HepG2 (cell line): Measurements from ENCODE around the gene TMEM139. TPM values are rescaled to one million over a fixed set of nuclear protein-coding genes. Genes with fewer than 3 reads are reported as not detected.

ENCODE experiments used
- EEA1 ChIP-seq: sonication (generic); formaldehyde crosslinking; IDR thresholded peaks from 2 replicates; pipeline ENCODE4 v1.5.1; 2020; ENCODE audit warnings: mild to moderate bottlenecking, missing genetic modification reagents, borderline replicate concordance
- KAT8 ChIP-seq: IDR thresholded peaks from 2 replicates; pipeline ENCODE4 v1.6.1; 2016; ENCODE audit warnings: missing genetic modification reagents, missing compliant biosample characterization
- KDM5B ChIP-seq: sonication (generic); formaldehyde crosslinking; IDR thresholded peaks from 2 replicates; pipeline ENCODE4 v1.4.0; 2020; ENCODE audit warnings: missing genetic modification reagents, mild to moderate bottlenecking, borderline replicate concordance
- MATR3 ChIP-seq: sonication (generic); formaldehyde crosslinking; IDR thresholded peaks from 2 replicates; pipeline ENCODE4 v1.4.0; 2020; ENCODE audit warnings: missing genetic modification reagents
- MED13 ChIP-seq: sonication (generic); formaldehyde crosslinking; IDR thresholded peaks from 2 replicates; pipeline ENCODE4 v1.5.0; 2020; ENCODE audit warnings: missing genetic modification reagents
- NCOA2 ChIP-seq: sonication (generic); formaldehyde crosslinking; IDR thresholded peaks from 2 replicates; pipeline ENCODE4 v1.8.0; 2022; ENCODE audit warnings: inconsistent platforms
- PRMT3 ChIP-seq: sonication (generic); formaldehyde crosslinking; IDR thresholded peaks from 2 replicates; pipeline ENCODE4 v1.8.1; 2022; ENCODE audit warnings: low read depth, mild to moderate bottlenecking, moderate library complexity, missing genetic modification reagents, borderline replicate concordance
- SKI ChIP-seq: fragments of 450-650 bp; IDR thresholded peaks from one replicate; pipeline ENCODE4 v1.6.1; 2018; ENCODE audit warnings: mild to moderate bottlenecking; ENCODE audit not compliant: partially characterized antibody
- TOE1 ChIP-seq: sonication (generic); formaldehyde crosslinking; IDR thresholded peaks from 2 replicates; pipeline ENCODE4 v1.4.0; 2020; ENCODE audit warnings: mild to moderate bottlenecking, missing genetic modification reagents
- ZNF101 ChIP-seq: sonication (generic); formaldehyde crosslinking; IDR thresholded peaks from 2 replicates; pipeline ENCODE4 v1.4.0; 2020; ENCODE audit warnings: mild to moderate bottlenecking, low read depth, missing genetic modification reagents, borderline replicate concordance
- ZNF550 ChIP-seq: sonication (generic); formaldehyde crosslinking; IDR thresholded peaks from 2 replicates; pipeline ENCODE4 v1.4.0; 2020; ENCODE audit warnings: mild to moderate bottlenecking, missing genetic modification reagents, borderline replicate concordance
- ZNF605 ChIP-seq: sonication (generic); formaldehyde crosslinking; IDR thresholded peaks from 2 replicates; pipeline ENCODE4 v1.8.0; 2022; ENCODE audit warnings: mild to moderate bottlenecking, missing genetic modification reagents
- polyA plus RNA-seq, 8 experiments: library from polyadenylated mRNA; depleted of rRNA in 3 of 8; stranded (reverse) in 7 of 8; unstranded in 1 of 8; fragments of >200 nt; fragmentation: Illumina TruSeq in 4 of 8; extraction: Trizol in 4 of 8; gene quantifications; 2 replicates each; pipeline versions ENCODE4 v1.2.1 to v1.2.3, GENCODE V29; 2011 to 2016; ENCODE audit warnings: low read depth in 4 of 8, missing spikeins in 1 of 8, mixed read lengths in 1 of 8; ENCODE audit not compliant: insufficient read depth in 1 of 8
- total RNA-seq, 5 experiments: library from RNA; depleted of rRNA; stranded (reverse); fragments of >200 nt; fragmentation: Illumina TruSeq; extraction: Trizol; gene quantifications; 2 replicates each; pipeline ENCODE4 v1.2.3, GENCODE V29; 2016; ENCODE audit warnings: low read depth in 1 of 5
- TF ChIP-seq, protein P1 (sequence below): sonication (generic); formaldehyde crosslinking; IDR thresholded peaks from 2 replicates; pipeline ENCODE4 v1.4.0; 2020; ENCODE audit warnings: missing genetic modification reagents
- TF ChIP-seq, protein P2 (sequence below): sonication (generic); formaldehyde crosslinking; IDR thresholded peaks from 2 replicates; pipeline ENCODE4 v1.9.0; 2021; ENCODE audit warnings: missing genetic modification reagents, borderline replicate concordance
- TF ChIP-seq, protein P3 (sequence below): sonication (generic); formaldehyde crosslinking; IDR thresholded peaks from 2 replicates; pipeline ENCODE4 v1.9.0; 2022; ENCODE audit warnings: missing genetic modification reagents, mild to moderate bottlenecking, borderline replicate concordance
- TF ChIP-seq, protein P4 (sequence below): IDR thresholded peaks from 2 replicates; pipeline ENCODE4 v1.6.1; 2016; ENCODE audit warnings: low read depth, borderline replicate concordance
- TF ChIP-seq, protein P5 (sequence below): sonication (generic); formaldehyde crosslinking; IDR thresholded peaks from 2 replicates; pipeline ENCODE4 v1.5.0; 2020; ENCODE audit warnings: missing genetic modification reagents
- TF ChIP-seq, protein P6 (sequence below): sonication (generic); formaldehyde crosslinking; IDR thresholded peaks from 2 replicates; pipeline ENCODE4 v1.4.0; 2020; ENCODE audit warnings: missing genetic modification reagents

TMEM139 gene
- total and polyA plus RNA-seq, 2 of the 13 experiments (the other 11 are each of a cell fraction or from before 2014, with no cell fraction given): 7.9 to 14.0 TPM

DNA sequence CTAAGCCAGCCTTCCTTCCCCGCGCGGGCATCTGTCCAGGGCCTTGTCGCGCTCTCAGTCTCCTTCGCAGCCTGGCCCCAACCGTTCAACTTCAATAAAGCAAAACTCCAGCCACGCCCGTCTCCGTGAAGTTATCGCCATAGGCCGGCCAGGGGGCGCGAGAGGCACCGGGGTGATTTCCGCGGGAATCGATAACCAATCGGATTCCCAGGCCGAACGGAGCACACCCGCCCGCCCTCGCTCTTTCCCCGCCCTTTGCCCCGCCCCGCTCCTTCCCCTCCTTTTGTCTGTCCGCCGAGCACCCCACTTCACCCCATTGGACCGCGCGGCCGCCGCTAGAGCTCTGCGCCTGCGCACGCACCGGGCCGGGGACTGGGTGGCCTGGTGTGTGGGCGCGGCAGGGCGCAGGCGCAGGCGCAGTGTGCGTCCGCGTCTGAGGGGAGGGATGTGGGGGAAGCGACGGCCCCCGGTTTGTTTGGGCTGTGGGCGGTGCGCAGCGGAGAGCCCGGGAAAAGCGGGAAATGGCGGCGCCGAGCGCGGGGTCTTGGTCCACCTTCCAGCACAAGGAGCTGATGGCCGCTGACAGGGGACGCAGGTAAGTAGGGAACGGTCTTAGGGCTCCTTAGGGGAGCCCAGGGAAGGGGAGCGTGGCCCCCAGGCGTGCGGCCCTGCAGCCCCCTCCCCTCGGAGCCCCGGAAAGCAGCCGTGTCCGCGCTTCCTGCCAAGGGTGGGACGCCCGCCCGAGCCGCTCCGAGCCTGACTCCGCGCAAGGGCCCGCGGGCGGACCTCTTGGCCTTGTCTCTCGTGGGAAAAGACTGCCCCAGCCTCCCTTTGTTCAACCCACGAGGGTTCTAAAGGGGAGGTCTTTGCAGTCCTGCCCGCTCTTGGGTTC lies 3.4 kb downstream of the TMEM139 start, which contains the start of gene CASP2 (continued):
- TF ChIP-seq, protein P1, sequence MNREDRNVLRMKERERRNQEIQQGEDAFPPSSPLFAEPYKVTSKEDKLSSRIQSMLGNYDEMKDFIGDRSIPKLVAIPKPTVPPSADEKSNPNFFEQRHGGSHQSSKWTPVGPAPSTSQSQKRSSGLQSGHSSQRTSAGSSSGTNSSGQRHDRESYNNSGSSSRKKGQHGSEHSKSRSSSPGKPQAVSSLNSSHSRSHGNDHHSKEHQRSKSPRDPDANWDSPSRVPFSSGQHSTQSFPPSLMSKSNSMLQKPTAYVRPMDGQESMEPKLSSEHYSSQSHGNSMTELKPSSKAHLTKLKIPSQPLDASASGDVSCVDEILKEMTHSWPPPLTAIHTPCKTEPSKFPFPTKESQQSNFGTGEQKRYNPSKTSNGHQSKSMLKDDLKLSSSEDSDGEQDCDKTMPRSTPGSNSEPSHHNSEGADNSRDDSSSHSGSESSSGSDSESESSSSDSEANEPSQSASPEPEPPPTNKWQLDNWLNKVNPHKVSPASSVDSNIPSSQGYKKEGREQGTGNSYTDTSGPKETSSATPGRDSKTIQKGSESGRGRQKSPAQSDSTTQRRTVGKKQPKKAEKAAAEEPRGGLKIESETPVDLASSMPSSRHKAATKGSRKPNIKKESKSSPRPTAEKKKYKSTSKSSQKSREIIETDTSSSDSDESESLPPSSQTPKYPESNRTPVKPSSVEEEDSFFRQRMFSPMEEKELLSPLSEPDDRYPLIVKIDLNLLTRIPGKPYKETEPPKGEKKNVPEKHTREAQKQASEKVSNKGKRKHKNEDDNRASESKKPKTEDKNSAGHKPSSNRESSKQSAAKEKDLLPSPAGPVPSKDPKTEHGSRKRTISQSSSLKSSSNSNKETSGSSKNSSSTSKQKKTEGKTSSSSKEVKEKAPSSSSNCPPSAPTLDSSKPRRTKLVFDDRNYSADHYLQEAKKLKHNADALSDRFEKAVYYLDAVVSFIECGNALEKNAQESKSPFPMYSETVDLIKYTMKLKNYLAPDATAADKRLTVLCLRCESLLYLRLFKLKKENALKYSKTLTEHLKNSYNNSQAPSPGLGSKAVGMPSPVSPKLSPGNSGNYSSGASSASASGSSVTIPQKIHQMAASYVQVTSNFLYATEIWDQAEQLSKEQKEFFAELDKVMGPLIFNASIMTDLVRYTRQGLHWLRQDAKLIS (CRISPR knock-in tag): no peak
- TF ChIP-seq, protein P2, sequence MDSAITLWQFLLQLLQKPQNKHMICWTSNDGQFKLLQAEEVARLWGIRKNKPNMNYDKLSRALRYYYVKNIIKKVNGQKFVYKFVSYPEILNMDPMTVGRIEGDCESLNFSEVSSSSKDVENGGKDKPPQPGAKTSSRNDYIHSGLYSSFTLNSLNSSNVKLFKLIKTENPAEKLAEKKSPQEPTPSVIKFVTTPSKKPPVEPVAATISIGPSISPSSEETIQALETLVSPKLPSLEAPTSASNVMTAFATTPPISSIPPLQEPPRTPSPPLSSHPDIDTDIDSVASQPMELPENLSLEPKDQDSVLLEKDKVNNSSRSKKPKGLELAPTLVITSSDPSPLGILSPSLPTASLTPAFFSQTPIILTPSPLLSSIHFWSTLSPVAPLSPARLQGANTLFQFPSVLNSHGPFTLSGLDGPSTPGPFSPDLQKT (CRISPR knock-in tag): no peak
- no peak for TF ChIP-seq MATR3 (CRISPR knock-in tag)
- TF ChIP-seq, protein P3, sequence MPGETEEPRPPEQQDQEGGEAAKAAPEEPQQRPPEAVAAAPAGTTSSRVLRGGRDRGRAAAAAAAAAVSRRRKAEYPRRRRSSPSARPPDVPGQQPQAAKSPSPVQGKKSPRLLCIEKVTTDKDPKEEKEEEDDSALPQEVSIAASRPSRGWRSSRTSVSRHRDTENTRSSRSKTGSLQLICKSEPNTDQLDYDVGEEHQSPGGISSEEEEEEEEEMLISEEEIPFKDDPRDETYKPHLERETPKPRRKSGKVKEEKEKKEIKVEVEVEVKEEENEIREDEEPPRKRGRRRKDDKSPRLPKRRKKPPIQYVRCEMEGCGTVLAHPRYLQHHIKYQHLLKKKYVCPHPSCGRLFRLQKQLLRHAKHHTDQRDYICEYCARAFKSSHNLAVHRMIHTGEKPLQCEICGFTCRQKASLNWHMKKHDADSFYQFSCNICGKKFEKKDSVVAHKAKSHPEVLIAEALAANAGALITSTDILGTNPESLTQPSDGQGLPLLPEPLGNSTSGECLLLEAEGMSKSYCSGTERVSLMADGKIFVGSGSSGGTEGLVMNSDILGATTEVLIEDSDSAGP (CRISPR knock-in tag): peak; percentile 87; the same call in 1 of the 2 replicates
- TF ChIP-seq NCOA2: no peak
- TF ChIP-seq TOE1 (CRISPR knock-in tag): no peak
- no peak for TF ChIP-seq PRMT3 (CRISPR knock-in tag)
- TF ChIP-seq KDM5B (CRISPR knock-in tag): peak; percentile 88
- no peak for TF ChIP-seq ZNF101 (CRISPR knock-in tag)
- 0 out of 2 replicates have a peak, but pooled peaks have one; percentile 19 for TF ChIP-seq EEA1
- TF ChIP-seq KAT8 (CRISPR knock-in tag): peak; percentile 81
- TF ChIP-seq ZNF550 (CRISPR knock-in tag): no peak
- no peak for TF ChIP-seq SKI
- no peak; the same call in 1 of the 2 replicates for TF ChIP-seq ZNF605 (CRISPR knock-in tag)
- TF ChIP-seq, protein P4, sequence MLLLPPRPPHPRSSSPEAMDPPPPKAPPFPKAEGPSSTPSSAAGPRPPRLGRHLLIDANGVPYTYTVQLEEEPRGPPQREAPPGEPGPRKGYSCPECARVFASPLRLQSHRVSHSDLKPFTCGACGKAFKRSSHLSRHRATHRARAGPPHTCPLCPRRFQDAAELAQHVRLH (CRISPR knock-in tag): no peak
- TF ChIP-seq, protein P5, sequence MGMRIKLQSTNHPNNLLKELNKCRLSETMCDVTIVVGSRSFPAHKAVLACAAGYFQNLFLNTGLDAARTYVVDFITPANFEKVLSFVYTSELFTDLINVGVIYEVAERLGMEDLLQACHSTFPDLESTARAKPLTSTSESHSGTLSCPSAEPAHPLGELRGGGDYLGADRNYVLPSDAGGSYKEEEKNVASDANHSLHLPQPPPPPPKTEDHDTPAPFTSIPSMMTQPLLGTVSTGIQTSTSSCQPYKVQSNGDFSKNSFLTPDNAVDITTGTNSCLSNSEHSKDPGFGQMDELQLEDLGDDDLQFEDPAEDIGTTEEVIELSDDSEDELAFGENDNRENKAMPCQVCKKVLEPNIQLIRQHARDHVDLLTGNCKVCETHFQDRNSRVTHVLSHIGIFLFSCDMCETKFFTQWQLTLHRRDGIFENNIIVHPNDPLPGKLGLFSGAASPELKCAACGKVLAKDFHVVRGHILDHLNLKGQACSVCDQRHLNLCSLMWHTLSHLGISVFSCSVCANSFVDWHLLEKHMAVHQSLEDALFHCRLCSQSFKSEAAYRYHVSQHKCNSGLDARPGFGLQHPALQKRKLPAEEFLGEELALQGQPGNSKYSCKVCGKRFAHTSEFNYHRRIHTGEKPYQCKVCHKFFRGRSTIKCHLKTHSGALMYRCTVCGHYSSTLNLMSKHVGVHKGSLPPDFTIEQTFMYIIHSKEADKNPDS (CRISPR knock-in tag): no peak
- TF ChIP-seq MED13: no peak
- TF ChIP-seq, protein P6, sequence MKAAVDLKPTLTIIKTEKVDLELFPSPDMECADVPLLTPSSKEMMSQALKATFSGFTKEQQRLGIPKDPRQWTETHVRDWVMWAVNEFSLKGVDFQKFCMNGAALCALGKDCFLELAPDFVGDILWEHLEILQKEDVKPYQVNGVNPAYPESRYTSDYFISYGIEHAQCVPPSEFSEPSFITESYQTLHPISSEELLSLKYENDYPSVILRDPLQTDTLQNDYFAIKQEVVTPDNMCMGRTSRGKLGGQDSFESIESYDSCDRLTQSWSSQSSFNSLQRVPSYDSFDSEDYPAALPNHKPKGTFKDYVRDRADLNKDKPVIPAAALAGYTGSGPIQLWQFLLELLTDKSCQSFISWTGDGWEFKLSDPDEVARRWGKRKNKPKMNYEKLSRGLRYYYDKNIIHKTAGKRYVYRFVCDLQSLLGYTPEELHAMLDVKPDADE (CRISPR knock-in tag): no peak
